ENCODE results near the gene LMAN2L.

Gene LMAN2L

DNA sequence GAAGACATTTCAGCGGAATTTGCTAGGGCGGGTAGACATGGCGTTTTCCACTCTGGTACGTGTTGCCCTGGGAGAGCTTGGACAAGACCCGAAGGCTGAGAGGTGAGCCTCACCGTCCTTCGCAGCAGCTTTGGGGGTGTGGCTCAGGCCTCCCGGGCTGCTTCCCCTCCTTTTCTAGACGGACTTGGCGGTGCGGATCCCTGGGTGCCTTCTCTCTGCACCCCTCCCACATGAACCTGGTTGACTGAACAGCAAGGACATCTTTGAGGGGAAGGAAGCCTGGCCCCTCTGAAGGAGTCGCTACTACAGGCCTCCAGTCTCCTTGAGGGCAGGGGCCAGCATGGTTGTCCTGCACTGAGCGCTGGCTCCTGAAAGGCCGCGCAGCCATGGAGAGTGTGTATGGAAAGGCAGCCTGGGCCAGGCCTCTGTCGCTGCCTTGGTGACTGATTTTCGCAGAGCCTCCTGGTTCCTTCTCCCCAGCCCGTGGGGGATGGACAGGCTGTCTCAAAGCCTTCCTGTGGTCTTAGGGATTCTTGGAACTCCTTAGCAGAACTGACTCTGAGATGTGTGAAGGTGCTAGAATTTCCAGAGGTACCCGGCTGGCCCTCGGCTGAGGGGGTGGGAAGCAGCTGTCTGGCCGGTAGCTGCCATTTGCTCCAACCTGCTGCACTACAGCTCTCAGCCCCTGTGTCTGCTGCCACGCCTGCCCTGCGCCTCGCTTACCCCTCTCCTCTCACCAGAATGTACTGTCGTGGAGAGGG lies 30.8 kb upstream of the LMAN2L start:
- no peaks in the 10 kb centered on the region for H3K9me3 ChIP-seq (ENCODE audit: low read length)
- no peaks in the 10 kb centered on the region for H4K20me1 ChIP-seq (ENCODE audit: insufficient read depth, low read length)
- H3K4me3 ChIP-seq (ENCODE audit: low read depth, low read length, poor library complexity, severe bottlenecking): no peak overlapping the region
- no peak overlapping the region for H3K4me2 ChIP-seq (ENCODE audit: low read length)
- H3K36me3 ChIP-seq (ENCODE audit: insufficient read depth, low read length): no peaks in the 10 kb centered on the region; the same call in 1 of the 2 replicates
- no peaks in the 10 kb centered on the region for H3K79me2 ChIP-seq (ENCODE audit: insufficient read depth, low read length)
- peaks cover 31% of the 10 kb centered on the region for H3K4me1 ChIP-seq (ENCODE audit: insufficient read depth, low read length, severe bottlenecking)
- TF ChIP-seq, protein P1, sequence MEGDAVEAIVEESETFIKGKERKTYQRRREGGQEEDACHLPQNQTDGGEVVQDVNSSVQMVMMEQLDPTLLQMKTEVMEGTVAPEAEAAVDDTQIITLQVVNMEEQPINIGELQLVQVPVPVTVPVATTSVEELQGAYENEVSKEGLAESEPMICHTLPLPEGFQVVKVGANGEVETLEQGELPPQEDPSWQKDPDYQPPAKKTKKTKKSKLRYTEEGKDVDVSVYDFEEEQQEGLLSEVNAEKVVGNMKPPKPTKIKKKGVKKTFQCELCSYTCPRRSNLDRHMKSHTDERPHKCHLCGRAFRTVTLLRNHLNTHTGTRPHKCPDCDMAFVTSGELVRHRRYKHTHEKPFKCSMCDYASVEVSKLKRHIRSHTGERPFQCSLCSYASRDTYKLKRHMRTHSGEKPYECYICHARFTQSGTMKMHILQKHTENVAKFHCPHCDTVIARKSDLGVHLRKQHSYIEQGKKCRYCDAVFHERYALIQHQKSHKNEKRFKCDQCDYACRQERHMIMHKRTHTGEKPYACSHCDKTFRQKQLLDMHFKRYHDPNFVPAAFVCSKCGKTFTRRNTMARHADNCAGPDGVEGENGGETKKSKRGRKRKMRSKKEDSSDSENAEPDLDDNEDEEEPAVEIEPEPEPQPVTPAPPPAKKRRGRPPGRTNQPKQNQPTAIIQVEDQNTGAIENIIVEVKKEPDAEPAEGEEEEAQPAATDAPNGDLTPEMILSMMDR (IDR thresholded peaks at IDR 0.05; ENCODE audit: low read length): no peak
- no peak for TF ChIP-seq EZH2 (IDR thresholded peaks at IDR 0.05; ENCODE audit: borderline replicate concordance, low read length)
- H3K9me2 ChIP-seq (ENCODE audit: low read depth, low read length): no peaks in the 10 kb centered on the region
- no peaks in the 10 kb centered on the region for H3F3A ChIP-seq (ENCODE audit: insufficient read depth, low read length)
- no peak overlapping the region for H2AFZ ChIP-seq (ENCODE audit: low read length)
- H3K27me3 ChIP-seq (ENCODE audit: insufficient read depth, low read length): no peaks in the 10 kb centered on the region
- no peak overlapping the region for H3K27ac ChIP-seq (ENCODE audit: low read depth, low read length, poor library complexity, severe bottlenecking)
- no peak overlapping the region for H3K9ac ChIP-seq (ENCODE audit: low read length)

DNA sequence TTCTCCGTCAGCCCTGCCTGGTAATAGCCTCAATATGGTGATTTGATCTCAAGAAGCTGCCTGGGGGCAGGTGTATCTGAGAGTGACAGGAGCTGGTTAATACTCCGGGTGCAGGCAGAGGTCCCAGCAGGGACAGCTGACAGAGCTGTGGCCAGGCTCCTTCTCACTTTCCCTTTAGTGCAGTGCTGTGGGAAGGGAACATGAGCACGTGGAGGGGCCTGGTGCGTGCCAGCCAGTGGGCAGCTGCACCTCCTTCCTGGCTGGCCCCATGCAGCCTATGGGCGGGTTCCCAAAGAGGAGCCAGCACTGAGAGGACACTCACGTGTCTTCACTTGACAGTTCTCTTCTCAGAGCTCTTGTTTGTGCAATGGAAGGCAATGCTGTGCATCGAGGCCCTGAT lies 29.9 kb upstream of the LMAN2L start:
- no peak overlapping the region for H3K4me2 ChIP-seq (ENCODE audit: low read length)
- H3K79me2 ChIP-seq (ENCODE audit: insufficient read depth, low read length): no peaks in the 10 kb centered on the region
- no peaks in the 10 kb centered on the region; the same call in 1 of the 2 replicates for H3K36me3 ChIP-seq (ENCODE audit: insufficient read depth, low read length)
- peaks cover 31% of the 10 kb centered on the region for H3K4me1 ChIP-seq (ENCODE audit: insufficient read depth, low read length, severe bottlenecking)
- TF ChIP-seq, protein P1 (IDR thresholded peaks at IDR 0.05; ENCODE audit: low read length): no peak
- no peak for TF ChIP-seq EZH2 (IDR thresholded peaks at IDR 0.05; ENCODE audit: borderline replicate concordance, low read length)
- H3F3A ChIP-seq (ENCODE audit: insufficient read depth, low read length): no peaks in the 10 kb centered on the region
- H3K27me3 ChIP-seq (ENCODE audit: insufficient read depth, low read length): no peaks in the 10 kb centered on the region
- H3K4me3 ChIP-seq (ENCODE audit: low read depth, low read length, poor library complexity, severe bottlenecking): no peak overlapping the region
- no peaks in the 10 kb centered on the region for H3K9me3 ChIP-seq (ENCODE audit: low read length)
- no peak overlapping the region for H3K27ac ChIP-seq (ENCODE audit: low read depth, low read length, poor library complexity, severe bottlenecking)
- no peaks in the 10 kb centered on the region for H4K20me1 ChIP-seq (ENCODE audit: insufficient read depth, low read length)
- no peak overlapping the region for H2AFZ ChIP-seq (ENCODE audit: low read length)
- H3K9me2 ChIP-seq (ENCODE audit: low read depth, low read length): no peaks in the 10 kb centered on the region
- H3K9ac ChIP-seq (ENCODE audit: low read length): no peak overlapping the region

DNA sequence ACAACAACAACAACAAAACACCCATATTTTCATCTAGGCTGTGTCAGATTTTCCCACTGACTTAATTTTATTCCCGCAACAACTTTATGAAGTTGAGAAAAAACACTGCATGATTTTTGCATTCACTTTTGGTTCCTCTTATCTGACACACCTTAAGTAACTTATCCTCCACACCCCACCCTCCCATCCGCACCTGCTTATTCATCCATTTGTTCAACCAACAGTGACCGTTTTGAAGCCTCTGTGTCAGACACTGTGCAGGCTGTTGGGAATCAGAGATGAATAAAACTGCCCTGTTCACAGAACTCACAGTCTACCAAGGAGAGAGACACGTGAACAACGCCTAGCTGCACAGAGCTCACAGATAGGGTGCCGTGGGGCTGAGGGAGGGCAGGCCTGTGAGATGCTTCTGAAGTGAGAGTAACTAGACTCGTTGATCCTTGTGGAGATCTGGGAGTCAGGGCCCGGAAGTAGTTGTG lies 28.3 kb upstream of the LMAN2L start:
- no peaks in the 10 kb centered on the region for H3K79me2 ChIP-seq (ENCODE audit: insufficient read depth, low read length)
- H3K4me1 ChIP-seq (ENCODE audit: insufficient read depth, low read length, severe bottlenecking): peaks cover 31% of the 10 kb centered on the region
- H4K20me1 ChIP-seq (ENCODE audit: insufficient read depth, low read length): no peaks in the 10 kb centered on the region
- no peak overlapping the region for H3K9ac ChIP-seq (ENCODE audit: low read length)
- no peaks in the 10 kb centered on the region; the same call in 1 of the 2 replicates for H3K36me3 ChIP-seq (ENCODE audit: insufficient read depth, low read length)
- no peaks in the 10 kb centered on the region for H3K9me2 ChIP-seq (ENCODE audit: low read depth, low read length)
- TF ChIP-seq, protein P1 (IDR thresholded peaks at IDR 0.05; ENCODE audit: low read length): no peak
- TF ChIP-seq EZH2 (IDR thresholded peaks at IDR 0.05; ENCODE audit: borderline replicate concordance, low read length): no peak
- H3K27me3 ChIP-seq (ENCODE audit: insufficient read depth, low read length): no peaks in the 10 kb centered on the region
- no peak overlapping the region for H3K4me3 ChIP-seq (ENCODE audit: low read depth, low read length, poor library complexity, severe bottlenecking)
- no peak overlapping the region for H2AFZ ChIP-seq (ENCODE audit: low read length)
- no peak overlapping the region for H3K27ac ChIP-seq (ENCODE audit: low read depth, low read length, poor library complexity, severe bottlenecking)
- peak overlapping the region; percentile 39; the same call in 1 of the 2 replicates for H3K4me2 ChIP-seq (ENCODE audit: low read length)
- H3K9me3 ChIP-seq (ENCODE audit: low read length): no peaks in the 10 kb centered on the region
- H3F3A ChIP-seq (ENCODE audit: insufficient read depth, low read length): no peaks in the 10 kb centered on the region
